Type B pancreatic cell (in vitro differentiated cells): ENCODE results near the gene CAMTA2. TPM values are rescaled to one million over a fixed set of nuclear protein-coding genes. Genes with fewer than 3 reads are reported as not detected.
A peak's percentile ranks its signal among the peaks of the same experiment; 100 is the strongest.

Experiments used
- DNase-seq: peaks from one replicate; pipeline ENCODE4 v3.0.0; 2021; ENCODE audit warnings: mixed read lengths; ENCODE audit not compliant: unreplicated experiment; ENCODE audit errors: extremely low spot score
- H3K27ac Mint-ChIP-seq: 2 replicates; pipeline ENCODE4 v1.8.0; 2021; ENCODE audit warnings: mild to moderate bottlenecking, mixed read lengths
- H3K27me3 Mint-ChIP-seq: 2 replicates; pipeline ENCODE4 v1.8.0; 2021; ENCODE audit warnings: mixed read lengths
- H3K36me3 Mint-ChIP-seq: 2 replicates; pipeline ENCODE4 v1.8.0; 2021; ENCODE audit warnings: mixed read lengths
- H3K4me1 Mint-ChIP-seq: one replicate; pipeline ENCODE4 v1.8.0; 2021; ENCODE audit warnings: mixed read lengths; ENCODE audit not compliant: unreplicated experiment
- H3K4me3 Mint-ChIP-seq: 2 replicates; pipeline ENCODE4 v1.8.0; 2021; ENCODE audit warnings: mild to moderate bottlenecking, mixed read lengths
- H3K9me3 Mint-ChIP-seq: 2 replicates; pipeline ENCODE4 v1.8.0; 2021; ENCODE audit warnings: mixed read lengths
- long read RNA-seq: library from polyadenylated mRNA; unstranded; transcript quantifications from one replicate; pipeline ENCODE4 v2.0.0, GENCODE V29; 2020
- total RNA-seq: library from RNA; stranded (reverse); gene quantifications from 2 replicates; pipeline ENCODE4 v1.2.1, GENCODE V29; 2021; ENCODE audit warnings: low replicate concordance
- TF ChIP-seq, protein P1 (sequence below): fragments of 200-600 bp; sonication (generic); conservative IDR thresholded peaks from 2 replicates; pipeline ENCODE4 v1.5.0; 2021; ENCODE audit warnings: antibody characterized with exemption, mild to moderate bottlenecking

The CAMTA2 gene, protein sequence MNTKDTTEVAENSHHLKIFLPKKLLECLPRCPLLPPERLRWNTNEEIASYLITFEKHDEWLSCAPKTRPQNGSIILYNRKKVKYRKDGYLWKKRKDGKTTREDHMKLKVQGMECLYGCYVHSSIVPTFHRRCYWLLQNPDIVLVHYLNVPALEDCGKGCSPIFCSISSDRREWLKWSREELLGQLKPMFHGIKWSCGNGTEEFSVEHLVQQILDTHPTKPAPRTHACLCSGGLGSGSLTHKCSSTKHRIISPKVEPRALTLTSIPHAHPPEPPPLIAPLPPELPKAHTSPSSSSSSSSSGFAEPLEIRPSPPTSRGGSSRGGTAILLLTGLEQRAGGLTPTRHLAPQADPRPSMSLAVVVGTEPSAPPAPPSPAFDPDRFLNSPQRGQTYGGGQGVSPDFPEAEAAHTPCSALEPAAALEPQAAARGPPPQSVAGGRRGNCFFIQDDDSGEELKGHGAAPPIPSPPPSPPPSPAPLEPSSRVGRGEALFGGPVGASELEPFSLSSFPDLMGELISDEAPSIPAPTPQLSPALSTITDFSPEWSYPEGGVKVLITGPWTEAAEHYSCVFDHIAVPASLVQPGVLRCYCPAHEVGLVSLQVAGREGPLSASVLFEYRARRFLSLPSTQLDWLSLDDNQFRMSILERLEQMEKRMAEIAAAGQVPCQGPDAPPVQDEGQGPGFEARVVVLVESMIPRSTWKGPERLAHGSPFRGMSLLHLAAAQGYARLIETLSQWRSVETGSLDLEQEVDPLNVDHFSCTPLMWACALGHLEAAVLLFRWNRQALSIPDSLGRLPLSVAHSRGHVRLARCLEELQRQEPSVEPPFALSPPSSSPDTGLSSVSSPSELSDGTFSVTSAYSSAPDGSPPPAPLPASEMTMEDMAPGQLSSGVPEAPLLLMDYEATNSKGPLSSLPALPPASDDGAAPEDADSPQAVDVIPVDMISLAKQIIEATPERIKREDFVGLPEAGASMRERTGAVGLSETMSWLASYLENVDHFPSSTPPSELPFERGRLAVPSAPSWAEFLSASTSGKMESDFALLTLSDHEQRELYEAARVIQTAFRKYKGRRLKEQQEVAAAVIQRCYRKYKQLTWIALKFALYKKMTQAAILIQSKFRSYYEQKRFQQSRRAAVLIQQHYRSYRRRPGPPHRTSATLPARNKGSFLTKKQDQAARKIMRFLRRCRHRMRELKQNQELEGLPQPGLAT
- 26.3 and 35.6 TPM in 2 replicates for total RNA-seq
- long read RNA-seq = 0 reads

DNA sequence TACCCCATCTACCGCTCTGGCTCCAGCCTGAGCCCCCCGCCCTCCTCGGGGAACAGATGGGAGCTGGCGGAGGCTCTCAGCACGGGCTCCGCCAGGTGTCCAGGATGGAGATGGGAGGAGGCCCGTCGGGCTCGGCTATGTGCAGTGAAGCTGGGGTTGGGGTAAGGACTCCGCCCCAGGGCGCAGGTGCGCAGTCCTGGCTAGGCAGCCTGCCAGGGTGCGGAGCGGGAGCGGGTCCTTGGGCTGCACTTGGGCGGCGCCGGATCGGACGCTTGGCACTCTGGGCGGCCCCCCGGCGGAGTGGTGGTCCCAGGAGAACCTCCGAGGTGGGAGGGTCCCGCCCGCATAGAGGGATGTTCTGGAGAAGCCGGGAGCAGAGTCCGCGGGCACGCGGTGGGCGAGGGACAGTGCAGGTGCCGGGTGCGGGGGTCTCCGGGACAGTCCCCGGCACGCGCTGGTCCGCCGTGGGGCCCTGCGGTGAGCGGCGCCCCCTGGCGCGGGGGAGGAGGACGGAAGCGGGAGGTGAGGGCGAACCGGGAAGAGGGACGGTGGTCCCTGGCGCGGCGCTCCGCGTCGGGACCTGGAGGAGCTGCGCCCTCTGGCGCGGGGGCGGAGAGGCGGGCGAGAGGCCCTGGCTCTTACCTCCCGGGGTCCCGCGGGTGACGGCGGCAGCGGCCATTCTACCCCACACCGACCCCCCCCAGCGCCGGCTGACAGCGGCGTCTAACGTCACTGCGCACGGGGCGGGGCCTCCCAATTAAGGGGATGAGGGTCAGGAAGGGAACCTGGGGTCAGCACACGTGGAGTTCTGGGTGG, at the start of gene CAMTA2:
Gene CAMTA2 (minus strand): TSS at position 725 of the 816 bp plus-strand sequence. CDS start 1,453 bp downstream, outside the sequence.
- H3K27ac Mint-ChIP-seq = peak within 1 kb of the TSS; percentile 74
- H3K27me3 Mint-ChIP-seq = no peaks in the 10 kb centered on the region
- H3K4me3 Mint-ChIP-seq = peak within 1 kb of the TSS; percentile 88
- no peaks in the 10 kb centered on the region for H3K9me3 Mint-ChIP-seq
- peaks cover 5% of the 10 kb centered on the region for H3K36me3 Mint-ChIP-seq
- peaks cover 23% of the 10 kb centered on the region for H3K4me1 Mint-ChIP-seq
- TF ChIP-seq, protein P1, sequence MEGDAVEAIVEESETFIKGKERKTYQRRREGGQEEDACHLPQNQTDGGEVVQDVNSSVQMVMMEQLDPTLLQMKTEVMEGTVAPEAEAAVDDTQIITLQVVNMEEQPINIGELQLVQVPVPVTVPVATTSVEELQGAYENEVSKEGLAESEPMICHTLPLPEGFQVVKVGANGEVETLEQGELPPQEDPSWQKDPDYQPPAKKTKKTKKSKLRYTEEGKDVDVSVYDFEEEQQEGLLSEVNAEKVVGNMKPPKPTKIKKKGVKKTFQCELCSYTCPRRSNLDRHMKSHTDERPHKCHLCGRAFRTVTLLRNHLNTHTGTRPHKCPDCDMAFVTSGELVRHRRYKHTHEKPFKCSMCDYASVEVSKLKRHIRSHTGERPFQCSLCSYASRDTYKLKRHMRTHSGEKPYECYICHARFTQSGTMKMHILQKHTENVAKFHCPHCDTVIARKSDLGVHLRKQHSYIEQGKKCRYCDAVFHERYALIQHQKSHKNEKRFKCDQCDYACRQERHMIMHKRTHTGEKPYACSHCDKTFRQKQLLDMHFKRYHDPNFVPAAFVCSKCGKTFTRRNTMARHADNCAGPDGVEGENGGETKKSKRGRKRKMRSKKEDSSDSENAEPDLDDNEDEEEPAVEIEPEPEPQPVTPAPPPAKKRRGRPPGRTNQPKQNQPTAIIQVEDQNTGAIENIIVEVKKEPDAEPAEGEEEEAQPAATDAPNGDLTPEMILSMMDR = peak; percentile 77
- peak; percentile 85 for DNase-seq

DNA sequence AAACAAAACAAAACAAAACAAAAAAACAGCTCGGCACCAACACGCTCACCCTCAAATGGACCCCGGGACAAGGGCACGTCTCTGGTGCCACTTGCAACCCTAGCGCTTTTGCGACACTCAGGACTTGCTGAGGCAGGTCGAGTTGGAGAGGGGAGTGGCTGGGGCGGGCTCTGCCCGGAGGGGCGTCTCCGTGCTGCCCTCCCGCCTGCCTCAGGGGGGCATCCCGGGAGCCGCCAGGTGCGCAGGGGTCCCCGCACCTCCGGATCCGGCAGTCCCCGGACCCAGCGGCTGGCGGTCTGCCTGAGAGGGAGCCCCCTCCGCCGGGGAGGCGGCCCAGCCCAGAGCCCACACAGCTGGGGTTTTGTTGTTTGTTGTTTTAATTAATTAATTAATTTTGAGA, 47.8 kb upstream of the CAMTA2 start, which contains the start of gene SLC52A1:
Gene SLC52A1 (minus strand): TSS at position 112 of the 400 bp plus-strand sequence. CDS start 820 bp downstream, outside the sequence.
- H3K4me3 Mint-ChIP-seq = no peak within 1 kb of the TSS
- no peak for DNase-seq

DNA sequence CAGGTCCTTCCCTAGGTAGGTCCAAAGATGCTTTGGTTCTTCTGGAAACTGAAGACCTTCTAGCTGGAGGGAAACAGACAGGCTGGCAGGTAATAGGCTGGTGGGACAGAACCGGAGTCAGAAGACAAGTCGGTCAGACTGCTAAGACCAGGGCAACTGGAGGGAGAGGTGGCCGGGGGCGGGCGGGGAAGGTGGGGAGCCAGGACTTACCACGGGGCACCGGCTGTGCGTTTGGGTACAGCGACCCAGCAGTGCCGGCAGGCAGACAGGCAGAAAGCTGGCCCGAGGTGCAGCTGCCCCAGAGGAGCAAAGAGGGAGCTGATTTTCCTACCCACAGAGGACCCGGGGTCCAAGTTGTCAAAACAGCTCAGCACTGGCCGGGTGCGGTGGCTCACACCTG, 47.2 kb upstream of the CAMTA2 start:
- TF ChIP-seq, protein P1 = no peak
- Mint-ChIP-seq H3K27me3 (peaks cover 33% of the 10 kb centered on the region), H3K4me3 (no peak overlapping the region), H3K4me1 (peaks cover 4% of the 10 kb centered on the region), H3K27ac (no peak overlapping the region), H3K9me3 (no peaks in the 10 kb centered on the region), H3K36me3 (no peaks in the 10 kb centered on the region)
- no peak for DNase-seq

More for the DNA sequence above, 47.8 kb upstream of the CAMTA2 start, which contains the start of gene SLC52A1:
- TF ChIP-seq, protein P1 = no peak
- Mint-ChIP-seq H3K36me3 (no peaks in the 10 kb centered on the region), H3K9me3 (no peaks in the 10 kb centered on the region), H3K27ac (no peak within 1 kb of the TSS), H3K27me3 (peaks cover 30% of the 10 kb centered on the region), H3K4me1 (peaks cover 4% of the 10 kb centered on the region)

DNA sequence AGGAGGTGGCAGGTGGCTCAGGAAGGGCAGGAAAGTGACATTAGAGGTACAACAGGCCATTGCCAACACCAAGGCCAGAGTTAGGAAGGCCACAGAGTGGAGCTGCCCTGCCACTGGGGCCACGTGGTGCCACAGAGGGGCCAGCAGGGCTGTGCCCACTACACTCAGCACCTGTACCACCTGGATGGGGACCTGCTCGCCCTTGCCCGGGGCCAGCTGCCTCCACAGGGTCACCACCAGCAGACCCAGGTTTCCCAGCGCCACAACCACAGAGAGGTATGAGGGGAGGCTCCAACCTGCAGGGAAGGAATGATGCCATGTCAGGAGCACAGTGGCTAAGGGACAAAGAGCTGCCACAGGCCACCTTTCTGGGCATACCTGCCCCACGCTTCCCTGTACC, 46.6 kb upstream of the CAMTA2 start:
- DNase-seq = no peak
- Mint-ChIP-seq H3K27ac (no peak overlapping the region), H3K4me1 (peaks cover 4% of the 10 kb centered on the region), H3K4me3 (no peak overlapping the region), H3K27me3 (peaks cover 35% of the 10 kb centered on the region), H3K9me3 (no peaks in the 10 kb centered on the region), H3K36me3 (no peaks in the 10 kb centered on the region)
- TF ChIP-seq, protein P1 = no peak
